ENCODE data around the gene RBM18.

GRCh38 chr9:122192261-122192875 lies 72.3 kb downstream of the RBM18 start:
- TF ChIP-seq EZH2phosphoT487 (IDR thresholded peaks at IDR 0.05; ENCODE audit: insufficient read depth, low read depth) (no peak), EZH2 (IDR thresholded peaks at IDR 0.05; ENCODE audit: insufficient read depth, poor library complexity, severe bottlenecking) (no peak)

All from GM23248 (cell line).